ENCODE results near the gene BAG5.
A peak's percentile ranks its signal among the peaks of the same experiment; 100 is the strongest.

DNA sequence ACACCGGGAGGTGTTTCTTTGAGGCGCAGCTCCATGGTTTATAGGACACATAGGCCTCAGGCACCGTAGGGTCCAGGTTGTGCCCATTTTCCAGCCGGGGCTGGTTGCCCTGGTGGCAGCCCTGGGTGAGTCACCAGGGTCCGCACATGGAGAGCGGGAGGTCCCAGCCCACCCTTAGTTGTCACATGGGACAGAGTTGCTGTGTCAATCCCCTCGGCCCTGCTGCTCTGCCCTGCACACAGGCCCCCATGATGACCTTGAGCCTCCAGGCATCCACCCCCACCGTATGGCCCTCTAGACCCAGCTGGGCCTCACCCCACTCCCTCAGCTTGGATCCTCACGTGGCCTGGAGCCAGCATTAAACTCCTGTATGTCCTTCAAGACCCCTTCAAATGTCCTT, 25.8 kb downstream of the BAG5 start:
- TF ChIP-seq CTCF (IDR thresholded peaks at IDR 0.05) = no peak
- TF ChIP-seq SIN3A (IDR thresholded peaks at IDR 0.05; ENCODE audit: borderline replicate concordance, insufficient read depth, low read depth, low read length) = no peak
- TF ChIP-seq POLR2AphosphoS5 (IDR thresholded peaks at IDR 0.05; ENCODE audit: low read depth, low read length) = 0 out of 2 replicates have a peak, but pooled peaks have one; percentile 11
- TF ChIP-seq TCF7L2 (IDR thresholded peaks at IDR 0.05; ENCODE audit: low read depth, low read length) = no peak
